Activated CD4-positive, CD25-positive, alpha-beta regulatory T cell treated with anti-CD3 and anti-CD28 coated beads, Interleukin-2, amount 50 U/mL, for 72 hours (primary cell): Measurements from ENCODE around the gene APMAP.
A peak's percentile ranks its signal among the peaks of the same experiment; 100 is the strongest.
"Not testable (repeated sequence)": the region's sequence is repeated elsewhere in the genome, so short reads cannot be mapped to it uniquely, and the experiment has no call there.

Experiments
- DNase-seq: peaks from one replicate; pipeline ENCODE4 v3.0.0; 2021

The APMAP gene

DNA sequence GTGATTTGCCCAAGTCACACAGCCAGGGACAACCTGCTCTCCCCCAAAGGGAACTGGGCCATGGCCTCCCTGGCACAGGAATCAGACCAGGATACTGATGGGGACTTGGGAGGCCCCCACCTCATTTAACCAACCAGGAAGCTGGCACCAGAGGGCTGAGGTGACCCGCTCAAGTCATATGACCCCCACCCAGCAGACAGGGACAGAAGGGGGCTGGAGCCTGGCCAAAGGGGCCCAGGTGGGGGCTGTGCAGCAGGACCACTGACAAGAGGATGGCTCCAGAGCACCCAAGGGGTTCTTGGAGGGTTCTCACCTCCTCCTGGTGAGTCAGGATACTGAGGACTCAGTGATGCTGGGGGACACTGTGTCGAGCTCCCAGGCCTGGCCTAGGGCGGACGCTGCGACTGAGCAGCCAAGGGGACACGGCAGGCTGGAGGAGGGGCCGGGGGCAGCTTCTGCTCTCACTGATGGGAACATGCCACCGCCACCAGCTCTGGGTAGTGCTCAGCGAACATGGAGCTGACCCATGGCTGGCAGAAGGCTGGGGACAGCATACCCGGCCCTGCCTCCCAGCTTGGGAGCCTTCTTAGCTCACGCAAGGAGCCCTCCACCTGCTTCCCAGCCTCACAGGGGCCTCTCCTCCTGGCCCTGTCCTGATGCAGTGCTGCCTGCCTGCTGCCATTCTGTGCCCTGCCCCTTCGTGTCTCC lies 42.3 kb downstream of the APMAP start:
- no peak for DNase-seq

GRCh38 chr20:24949756-24950127 lies 42.8 kb downstream of the APMAP start:
- no peak for DNase-seq

GRCh38 chr20:24948939-24949679 lies 43.4 kb downstream of the APMAP start, which contains the start of gene CST7:
CST7 (plus strand) TSS chr20:24949269; CDS start chr20:24949506, 237 bp downstream.
- peak; percentile 59 for DNase-seq

DNA sequence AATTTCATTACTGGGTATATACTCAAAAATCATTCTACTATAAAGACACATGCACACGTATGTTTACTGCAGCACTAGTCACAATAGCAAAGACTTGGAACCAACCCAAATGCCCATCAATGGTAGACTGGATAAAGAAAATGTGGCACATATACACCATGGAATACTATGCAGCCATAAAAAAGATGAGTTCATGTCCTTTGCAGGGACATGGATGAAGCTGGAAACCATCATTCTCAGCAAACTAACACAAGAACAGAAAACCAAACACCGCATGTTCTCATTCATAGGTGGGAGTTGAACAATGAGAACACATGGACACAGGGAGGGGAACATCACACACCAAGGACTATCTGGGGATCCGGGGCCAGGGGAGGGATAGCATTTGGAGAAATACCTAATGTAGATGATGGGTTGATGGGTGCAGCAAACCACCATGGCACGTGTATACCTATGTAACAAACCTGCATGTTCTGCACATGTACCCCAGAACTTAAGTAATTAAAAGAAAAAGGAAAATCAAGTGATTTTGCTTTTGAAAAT lies 44.1 kb downstream of the APMAP start:
- not testable (repeated sequence) for DNase-seq

- DNase-seq, result not testable (repeated sequence)
Observed at GRCh38 chr20:24946376-24946775, 46.2 kb downstream of the APMAP start.

GRCh38 chr20:24943731-24944130 lies 48.8 kb downstream of the APMAP start:
- no peak for DNase-seq

- DNase-seq, result no peak
Observed at GRCh38 chr20:24943196-24943595, 49.4 kb downstream of the APMAP start.

GRCh38 chr20:24942679-24943078 lies 49.9 kb downstream of the APMAP start:
- no peak for DNase-seq

DNA sequence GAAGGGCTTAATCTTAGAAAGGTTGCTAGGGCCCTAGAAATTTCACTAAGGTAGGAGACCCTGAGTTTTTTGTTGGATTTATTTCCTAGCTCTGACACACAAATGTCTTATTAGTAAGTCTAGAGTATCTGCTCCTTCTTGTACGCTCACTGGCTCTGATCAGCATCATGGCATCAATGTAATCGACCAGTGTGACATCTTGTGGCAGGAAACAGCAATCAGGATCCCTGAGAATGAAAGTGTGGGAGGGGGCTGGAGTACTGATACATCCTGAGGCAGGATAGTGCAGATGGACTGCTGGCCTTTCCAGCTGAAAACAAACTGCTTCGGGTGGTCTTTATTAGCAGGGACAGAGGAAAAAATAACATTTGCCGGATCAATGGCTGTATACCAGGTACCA lies 53.5 kb downstream of the APMAP start:
- DNase-seq, result no peak

DNA sequence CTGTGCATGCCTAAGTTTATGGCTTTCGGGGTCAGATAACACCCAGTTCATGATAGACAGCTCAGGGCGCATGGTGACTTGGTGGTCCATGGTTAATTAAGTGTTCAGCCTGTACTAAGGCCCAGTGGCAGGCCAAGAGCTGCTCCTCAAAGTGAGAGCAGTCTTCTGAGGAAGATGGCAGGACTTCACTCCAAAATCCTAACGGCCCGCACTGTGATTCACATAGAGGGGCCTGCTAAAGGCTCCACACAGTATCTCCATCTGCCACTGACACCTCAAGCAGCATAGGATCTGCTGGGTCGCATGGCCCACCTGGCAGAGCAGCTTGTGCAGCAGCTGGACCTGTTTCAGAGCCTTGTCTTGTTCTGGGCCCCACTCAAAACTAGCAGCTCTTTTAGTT lies 54.1 kb downstream of the APMAP start:
- no peak for DNase-seq

DNA sequence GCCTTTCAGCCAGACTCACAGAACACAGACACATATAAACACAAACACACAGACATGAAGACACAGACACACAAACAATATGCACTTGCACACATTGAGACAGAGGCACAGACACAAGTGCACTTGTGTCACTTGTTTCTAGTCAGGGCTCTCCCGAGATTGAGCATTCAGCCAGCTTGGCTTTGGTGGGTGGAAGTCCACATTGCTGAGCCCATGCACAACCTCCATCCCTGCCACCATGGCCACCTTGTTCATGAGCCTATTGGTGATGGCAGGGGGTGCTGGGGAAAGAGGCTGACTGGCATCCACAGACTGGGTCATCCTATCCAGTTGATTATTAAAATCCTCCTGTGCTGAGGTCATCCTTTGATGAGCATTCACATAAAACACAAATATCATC lies 55.0 kb downstream of the APMAP start:
- no peak for DNase-seq

- DNase-seq, result no peak
Observed at GRCh38 chr20:24936526-24937407, 55.8 kb downstream of the APMAP start.

DNA sequence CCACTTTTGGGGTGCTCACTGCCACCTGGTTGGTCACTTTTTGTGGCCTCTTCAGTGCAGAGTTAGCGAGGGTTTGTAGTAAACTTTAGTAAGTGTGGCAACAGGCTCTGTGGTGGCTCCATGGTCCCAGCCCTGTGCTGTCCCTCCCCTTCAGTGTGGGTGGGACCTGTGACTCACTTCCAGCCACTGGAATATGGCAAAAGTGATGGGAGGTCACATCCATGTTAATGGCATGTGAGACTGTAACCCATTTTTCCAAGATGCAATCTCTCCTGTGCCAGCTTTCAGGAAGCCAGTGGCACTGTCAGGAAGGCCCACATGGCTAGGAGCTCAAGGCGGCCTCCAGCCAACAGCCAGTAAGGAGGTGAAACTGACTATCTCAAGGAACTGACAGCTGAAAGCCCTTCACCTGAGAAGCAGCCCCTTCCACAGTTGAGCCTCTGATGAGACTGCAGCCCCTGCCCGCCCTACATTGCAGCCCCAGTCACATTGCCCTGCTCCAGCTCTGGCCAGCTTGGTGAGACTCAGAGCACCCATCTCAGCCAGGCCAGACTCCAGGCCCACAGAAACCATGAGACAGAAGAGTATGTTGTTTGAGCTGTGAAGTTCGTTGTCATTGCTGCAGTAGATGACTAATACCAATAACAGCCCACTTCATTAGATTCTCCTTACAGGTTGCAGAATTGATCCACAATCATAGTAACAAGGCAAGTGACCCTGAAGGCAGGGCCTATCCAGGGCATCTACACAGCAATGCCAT lies 56.6 kb downstream of the APMAP start:
- DNase-seq, result no peak

GRCh38 chr20:24935140-24935539 lies 57.4 kb downstream of the APMAP start:
- DNase-seq, result no peak

DNA sequence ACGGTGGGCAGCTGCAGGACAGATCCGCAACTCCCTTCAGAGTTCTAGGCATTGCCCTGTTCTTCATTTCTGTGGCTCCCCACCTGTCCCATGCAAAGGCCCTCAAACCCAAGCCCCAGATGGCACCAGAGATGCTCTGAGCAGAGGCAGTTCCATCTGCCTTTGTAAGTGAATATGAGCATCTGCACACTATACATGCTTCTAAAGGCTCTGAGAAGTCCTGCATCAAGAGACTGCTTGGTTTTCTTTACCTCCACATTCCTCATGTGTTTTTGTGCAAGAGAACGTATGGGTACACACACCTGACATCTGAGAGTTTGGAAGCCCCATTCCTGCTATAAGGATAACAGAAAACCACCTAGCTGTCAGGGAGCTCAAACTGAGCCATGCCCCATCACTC lies 57.8 kb downstream of the APMAP start:
- DNase-seq, result no peak

DNA sequence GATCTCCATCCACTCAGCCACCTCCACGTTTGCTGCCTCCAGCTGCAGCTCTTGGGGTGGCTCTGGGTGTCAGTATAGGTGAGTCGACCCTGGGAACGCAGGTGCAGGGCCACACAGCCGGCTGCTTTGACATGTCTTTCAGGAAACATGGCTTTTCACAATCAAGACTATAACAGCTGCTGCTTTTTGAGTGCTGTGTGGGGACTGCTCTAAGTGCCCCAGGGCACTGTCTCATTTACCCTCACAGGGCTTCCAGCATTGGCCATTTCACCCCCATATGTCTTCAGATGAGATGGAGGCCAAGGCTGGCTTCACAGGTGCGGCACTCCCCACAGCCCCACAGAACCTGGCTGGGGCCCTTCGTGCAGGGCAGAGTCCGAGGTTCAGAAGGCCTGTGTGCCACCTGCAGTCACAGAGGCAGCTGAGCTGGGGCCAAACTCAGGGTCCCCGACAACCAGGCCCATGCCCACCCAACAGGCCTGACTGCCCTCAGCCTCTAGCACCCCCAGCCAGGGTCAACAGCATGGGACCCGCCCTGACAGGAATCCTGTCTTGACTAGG lies 58.4 kb downstream of the APMAP start:
- no peak for DNase-seq

- no peak for DNase-seq
Observed at GRCh38 chr20:24933266-24933908, 59.2 kb downstream of the APMAP start.

GRCh38 chr20:24931893-24932292 lies 60.7 kb downstream of the APMAP start:
- not testable (repeated sequence) for DNase-seq

- DNase-seq, result not testable (repeated sequence)
Observed at GRCh38 chr20:24930724-24931688, 61.5 kb downstream of the APMAP start.
